Neural progenitor cell (in vitro differentiated cells): ENCODE measurements around the gene DIO3. TPM values are rescaled to one million over a fixed set of nuclear protein-coding genes. Genes with fewer than 3 reads are reported as not detected.

Experiments
- DNase-seq: peaks from one replicate; pipeline ENCODE4 v3.0.0-alpha.2; 2016; ENCODE audit warnings: low spot score
- H2AFZ ChIP-seq: fragments of 200-600 bp; sonication (generic); replicated peaks from 2 replicates; pipeline ENCODE4 v1.6.1; 2016; ENCODE audit warnings: antibody characterized with exemption
- H3F3A ChIP-seq: fragments of 200-600 bp; sonication (generic); 2 replicates; pipeline ENCODE4 v1.6.1; 2016; ENCODE audit warnings: antibody characterized with exemption, low read depth
- H3K27ac ChIP-seq: fragments of 200-600 bp; sonication (generic); 2 replicates; pipeline ENCODE4 v1.5.1; 2016; ENCODE audit warnings: mild to moderate bottlenecking
- H3K27me3 ChIP-seq: fragments of 200-600 bp; sonication (generic); 2 replicates; pipeline ENCODE4 v1.6.1; 2016; ENCODE audit warnings: mild to moderate bottlenecking, moderate library complexity
- H3K36me3 ChIP-seq: fragments of 200-600 bp; sonication (generic); 2 replicates; pipeline ENCODE4 v1.5.1; 2016
- H3K4me1 ChIP-seq: fragments of 200-600 bp; sonication (generic); 2 replicates; pipeline ENCODE4 v1.6.1; 2016; ENCODE audit warnings: mixed run types
- H3K4me2 ChIP-seq: fragments of 200-600 bp; sonication (generic); 2 replicates; pipeline ENCODE4 v1.6.1; 2016
- H3K4me3 ChIP-seq: fragments of 200-600 bp; sonication (generic); 2 replicates; pipeline ENCODE4 v1.5.1; 2016
- H3K79me2 ChIP-seq: fragments of 200-600 bp; sonication (generic); 2 replicates; pipeline ENCODE4 v1.6.1; 2016; ENCODE audit warnings: low read depth
- H3K9ac ChIP-seq: fragments of 200-600 bp; sonication (generic); 2 replicates; pipeline ENCODE4 v1.6.1; 2016
- H3K9me3 ChIP-seq: fragments of 200-600 bp; sonication (generic); 2 replicates; pipeline ENCODE4 v1.5.1; 2016; ENCODE audit warnings: low read depth
- H4K20me1 ChIP-seq: fragments of 200-600 bp; sonication (generic); 2 replicates; pipeline ENCODE4 v1.6.1; 2016; ENCODE audit warnings: low read depth
- H3K27ac Mint-ChIP-seq: 3 replicates; pipeline ENCODE4 v1.8.0; 2021; ENCODE audit warnings: mixed read lengths
- H3K27me3 Mint-ChIP-seq: 2 replicates; pipeline ENCODE4 v1.8.0; 2022; ENCODE audit warnings: low read depth, mild to moderate bottlenecking, inconsistent platforms, moderate library complexity, mixed read lengths; ENCODE audit not compliant: insufficient read depth
- H3K36me3 Mint-ChIP-seq: 3 replicates; pipeline ENCODE4 v1.8.0; 2021; ENCODE audit warnings: mixed read lengths
- H3K4me1 Mint-ChIP-seq: 3 replicates; pipeline ENCODE4 v1.8.0; 2021; ENCODE audit warnings: mixed read lengths
- H3K4me3 Mint-ChIP-seq: 3 replicates; pipeline ENCODE4 v1.8.0; 2021; ENCODE audit warnings: mild to moderate bottlenecking, moderate library complexity, mixed read lengths
- H3K9me3 Mint-ChIP-seq: 3 replicates; pipeline ENCODE4 v1.8.0; 2020; ENCODE audit warnings: mixed read lengths
- CTCF ChIP-seq: fragments of 200-600 bp; sonication (generic); IDR thresholded peaks from 2 replicates; pipeline ENCODE4 v1.5.1; 2017; ENCODE audit warnings: antibody characterized with exemption, mild to moderate bottlenecking
- EZH2 ChIP-seq: fragments of 200-600 bp; sonication (generic); IDR thresholded peaks from 2 replicates; pipeline ENCODE4 v1.6.1; 2017; ENCODE audit warnings: antibody characterized with exemption, mild to moderate bottlenecking, moderate library complexity
- EZH2phosphoT487 ChIP-seq: fragments of 200-600 bp; sonication (generic); IDR thresholded peaks from 2 replicates; pipeline ENCODE4 v1.6.1; 2017; ENCODE audit warnings: antibody characterized with exemption
- total RNA-seq: library from RNA; depleted of rRNA; stranded (reverse); fragments of >200 nt; gene quantifications from 2 replicates; pipeline ENCODE4 v1.2.3, GENCODE V29; 2015; ENCODE audit warnings: low replicate concordance

Gene DIO3
- total RNA-seq, 1 donor from 2014 or later = 0.90 TPM

DNA sequence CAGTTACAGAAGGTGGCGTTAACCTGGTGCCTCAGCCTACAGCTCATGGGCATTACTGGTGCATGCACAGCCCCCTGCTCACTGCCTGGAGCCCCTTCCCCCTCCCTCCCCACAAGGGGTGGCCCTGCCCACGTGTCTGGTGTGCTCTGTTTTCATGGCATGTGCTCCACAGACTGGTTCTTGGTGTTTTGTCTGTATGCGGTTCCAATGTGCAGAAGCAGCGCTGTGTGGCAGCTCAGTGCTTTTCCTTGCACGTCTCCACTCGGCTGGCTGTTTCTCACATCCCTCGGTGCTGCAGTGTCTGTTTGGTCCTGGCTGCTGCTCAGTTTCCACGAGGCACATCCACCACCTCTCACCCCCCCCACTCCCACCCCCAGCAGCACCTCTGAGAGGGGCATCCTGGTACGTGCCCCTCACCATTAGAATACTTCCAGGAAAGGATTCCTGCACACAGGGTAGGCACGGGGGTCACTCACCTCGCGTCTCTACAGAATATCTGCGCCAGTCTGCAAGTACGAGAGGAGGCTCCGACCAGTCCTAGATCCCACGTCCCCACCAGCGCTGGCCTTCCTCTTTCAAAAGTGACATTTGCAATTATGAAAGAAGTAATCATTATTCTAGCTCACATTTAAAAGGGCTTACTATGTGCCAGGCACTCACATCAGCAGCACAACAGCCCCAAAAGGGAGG is 27.1 kb downstream of the DIO3 start:
- Histone ChIP-seq H3F3A (peaks cover 13% of the 10 kb centered on the region), H3K27ac (no peak overlapping the region), H3K9ac (no peak overlapping the region), H3K9me3 (no peaks in the 10 kb centered on the region), H3K36me3 (no peaks in the 10 kb centered on the region), H4K20me1 (no peaks in the 10 kb centered on the region), H3K4me3 (no peak overlapping the region), H3K27me3 (no peaks in the 10 kb centered on the region), H3K79me2 (no peaks in the 10 kb centered on the region), H3K4me2 (no peak overlapping the region), H2AFZ (no peak overlapping the region), H3K4me1 (peaks cover 31% of the 10 kb centered on the region)
- TF ChIP-seq CTCF (no peak), EZH2 (no peak), EZH2phosphoT487 (no peak)
- Mint-ChIP-seq H3K9me3 (no peaks in the 10 kb centered on the region), H3K27ac (no peak overlapping the region), H3K27me3 (peaks cover 3% of the 10 kb centered on the region), H3K4me3 (no peak overlapping the region), H3K4me1 (peaks cover 25% of the 10 kb centered on the region), H3K36me3 (no peaks in the 10 kb centered on the region)
- DNase-seq = no peak

DNA sequence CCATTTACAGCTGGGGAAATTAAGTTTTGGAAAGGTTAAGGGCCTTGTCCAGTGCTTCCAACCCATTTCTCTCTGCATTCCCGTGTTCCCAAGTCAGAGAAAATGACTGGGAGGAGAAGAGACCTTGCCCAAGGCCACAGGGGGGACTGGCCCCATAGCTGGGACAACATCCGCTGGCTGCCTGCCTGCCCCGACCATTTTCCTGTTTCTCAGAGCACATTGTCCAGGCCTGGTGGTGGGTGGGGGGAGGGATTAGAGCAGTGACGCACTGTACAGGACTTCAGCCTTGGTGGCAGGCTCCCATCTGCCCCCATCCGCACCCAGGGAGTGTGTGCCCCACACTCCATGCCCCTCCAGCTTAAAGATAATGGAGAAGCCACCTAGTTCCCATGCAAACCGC is 27.7 kb downstream of the DIO3 start:
- Histone ChIP-seq H2AFZ (no peak overlapping the region), H3K9ac (no peak overlapping the region), H3K4me3 (no peak overlapping the region), H3K9me3 (no peaks in the 10 kb centered on the region), H3K79me2 (no peaks in the 10 kb centered on the region), H3K4me1 (peaks cover 31% of the 10 kb centered on the region), H4K20me1 (no peaks in the 10 kb centered on the region), H3K4me2 (no peak overlapping the region), H3K27ac (no peak overlapping the region), H3F3A (peaks cover 13% of the 10 kb centered on the region), H3K36me3 (no peaks in the 10 kb centered on the region), H3K27me3 (no peaks in the 10 kb centered on the region)
- no peaks in the 10 kb centered on the region for H3K36me3 Mint-ChIP-seq
- peaks cover 3% of the 10 kb centered on the region for H3K27me3 Mint-ChIP-seq
- TF ChIP-seq EZH2phosphoT487 (no peak), EZH2 (no peak), CTCF (no peak)
- DNase-seq = no peak
- H3K4me1 Mint-ChIP-seq = peaks cover 25% of the 10 kb centered on the region
- H3K9me3 Mint-ChIP-seq = no peaks in the 10 kb centered on the region
- no peak overlapping the region for H3K4me3 Mint-ChIP-seq
- no peak overlapping the region for H3K27ac Mint-ChIP-seq

DNA sequence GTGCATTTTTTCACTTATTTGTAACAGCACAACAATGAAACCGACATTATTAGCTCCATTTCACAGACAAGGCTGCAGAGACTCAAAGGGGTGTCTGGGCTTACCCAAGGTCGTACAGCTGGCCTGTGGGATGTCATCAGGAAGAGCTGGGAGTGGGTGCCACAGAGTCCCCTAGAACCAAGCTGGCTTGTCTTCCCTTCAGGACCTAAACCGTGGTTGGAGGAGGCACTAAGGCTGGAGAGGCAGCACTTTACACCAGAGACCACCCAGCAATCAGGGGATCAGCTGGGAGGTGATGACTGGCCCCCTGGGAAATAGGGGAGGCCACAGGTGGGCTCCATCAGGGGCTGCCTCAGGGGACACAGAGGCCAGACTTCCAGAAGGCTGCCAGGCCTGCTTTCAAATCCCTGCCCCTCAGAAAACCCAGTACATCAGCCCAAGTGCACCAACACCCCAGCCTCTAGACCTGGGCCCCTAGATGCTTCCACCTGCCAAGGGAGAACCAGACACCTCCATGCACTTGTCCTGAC is 28.3 kb downstream of the DIO3 start:
- no peak for DNase-seq
- Histone ChIP-seq H3K4me3 (no peak overlapping the region), H3K79me2 (no peaks in the 10 kb centered on the region), H3K36me3 (no peaks in the 10 kb centered on the region), H3K27me3 (no peaks in the 10 kb centered on the region), H2AFZ (no peak overlapping the region), H3K9me3 (no peaks in the 10 kb centered on the region), H3F3A (peaks cover 13% of the 10 kb centered on the region), H4K20me1 (no peaks in the 10 kb centered on the region), H3K27ac (no peak overlapping the region), H3K9ac (no peak overlapping the region), H3K4me2 (no peak overlapping the region), H3K4me1 (peaks cover 31% of the 10 kb centered on the region)
- TF ChIP-seq CTCF = no peak
- TF ChIP-seq EZH2phosphoT487 = no peak
- no peak for TF ChIP-seq EZH2
- Mint-ChIP-seq H3K27ac (no peak overlapping the region), H3K36me3 (no peaks in the 10 kb centered on the region), H3K9me3 (peaks cover 2% of the 10 kb centered on the region), H3K4me1 (peaks cover 25% of the 10 kb centered on the region), H3K4me3 (no peak overlapping the region), H3K27me3 (peaks cover 3% of the 10 kb centered on the region)
